GM13977 (cell line): ENCODE measurements around the gene DGKD.

ENCODE experiments used
- DNase-seq: peaks from one replicate; pipeline ENCODE4 v3.0.0; 2012; ENCODE audit warnings: low spot score
- CTCF ChIP-seq: IDR thresholded peaks from 2 replicates; pipeline ENCODE4 v1.5.1; 2012; ENCODE audit warnings: mild to moderate bottlenecking, control low read depth; ENCODE audit not compliant: insufficient read depth; ENCODE audit errors: extremely low read depth, missing control alignments
- in situ Hi-C: fragments of 300-500 bp; cut with MboI; formaldehyde crosslinking; loops from one replicate; pipeline ENCODE4 v1.12.0; 2022; ENCODE audit warnings: low sequenced_read_pairs, low pct_unique_long_range_greater_than_20kb, mixed read lengths, inconsistent platforms; ENCODE audit not compliant: unreplicated experiment

DGKD gene

DNA sequence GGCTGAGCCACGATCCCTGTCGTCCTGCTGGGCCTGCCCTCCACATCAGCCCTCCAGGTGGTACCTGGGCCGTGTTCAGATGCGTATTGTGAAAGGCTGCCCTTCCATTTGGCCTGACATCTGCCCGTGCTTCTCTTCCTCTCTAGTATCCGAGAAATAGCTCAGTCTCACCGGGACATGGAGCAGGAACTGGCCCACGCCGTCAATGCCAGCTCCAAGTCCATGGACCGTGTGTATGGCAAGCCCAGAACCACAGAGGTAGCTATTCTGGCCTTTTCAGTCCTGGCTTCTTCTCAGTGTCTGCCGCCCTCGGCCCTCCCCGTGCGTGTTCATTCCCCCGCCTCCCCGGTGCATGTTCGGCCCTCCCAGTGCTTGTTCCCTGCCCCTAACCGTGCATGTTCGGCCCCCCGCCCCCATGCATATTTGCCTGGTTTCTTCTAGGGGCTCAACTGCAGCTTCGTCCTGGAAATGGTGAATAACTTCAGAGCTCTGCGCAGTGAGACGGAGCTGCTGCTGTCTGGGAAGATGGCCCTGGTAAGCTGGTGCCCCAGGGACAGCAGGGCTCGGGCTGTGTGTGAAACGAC, 108.0 kb downstream of the DGKD start:
- no peak for TF ChIP-seq CTCF
- DNase-seq = no peak
- in situ Hi-C loops = no loop called here

GRCh38 chr2:233462826-233463470, 108.7 kb downstream of the DGKD start:
- no peak for TF ChIP-seq CTCF
- in situ Hi-C loops = no loop called here

GRCh38 chr2:233463586-233463985, 109.3 kb downstream of the DGKD start:
- in situ Hi-C loops = no loop called here
- TF ChIP-seq CTCF = no peak
- no peak for DNase-seq

More at GRCh38 chr2:233462826-233463470, 108.7 kb downstream of the DGKD start:
- DNase-seq = no peak

- no peak for DNase-seq
- no peak for TF ChIP-seq CTCF
- in situ Hi-C loops = no loop called here
Observed at GRCh38 chr2:233464056-233464455, 109.8 kb downstream of the DGKD start.

- no peak for TF ChIP-seq CTCF
- no peak for DNase-seq
- in situ Hi-C loops = no loop called here
Observed at GRCh38 chr2:233464531-233465240, 110.4 kb downstream of the DGKD start.

- no peak for TF ChIP-seq CTCF
- in situ Hi-C loops = no loop called here
Observed at GRCh38 chr2:233466991-233467603, 112.8 kb downstream of the DGKD start.

More at GRCh38 chr2:233466991-233467603, 112.8 kb downstream of the DGKD start:
- DNase-seq = no peak
